GM23248 (cell line): ENCODE results near the gene SKI.

ENCODE experiments used
- EZH2 ChIP-seq: fragments of 200-600 bp; sonication (generic); IDR thresholded peaks from 2 replicates; pipeline ENCODE4 v1.6.1; 2018; ENCODE audit warnings: antibody characterized with exemption, mild to moderate bottlenecking; ENCODE audit not compliant: insufficient read depth, poor library complexity, severe bottlenecking
- EZH2phosphoT487 ChIP-seq: fragments of 200-600 bp; sonication (generic); IDR thresholded peaks from 2 replicates; pipeline ENCODE4 v1.6.1; 2018; ENCODE audit warnings: antibody characterized with exemption, moderate library complexity, mild to moderate bottlenecking, low read depth; ENCODE audit not compliant: insufficient read depth

GRCh38 chr1:2345297-2346075, 117.4 kb downstream of the SKI start:
- TF ChIP-seq EZH2 = no peak
- no peak for TF ChIP-seq EZH2phosphoT487
